Measurements from ENCODE around the gene RMND5A.

DNA sequence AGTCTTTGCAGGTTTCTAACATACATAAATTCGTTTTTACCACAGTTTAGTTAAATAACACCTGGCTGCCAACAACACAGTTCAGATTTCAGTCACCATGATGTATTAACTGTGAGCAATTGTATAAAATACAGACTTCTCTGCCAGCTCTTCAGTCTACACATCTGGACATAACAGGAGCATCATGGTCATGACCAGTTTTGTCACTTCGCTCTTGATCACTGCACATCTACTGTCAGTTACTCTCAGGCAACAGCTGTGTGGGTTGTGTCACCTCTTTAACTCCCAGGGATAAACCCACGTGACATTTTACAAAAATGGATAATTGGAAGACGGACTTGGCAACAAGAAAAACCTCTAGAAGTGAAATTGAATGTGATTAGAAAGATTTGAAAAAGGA is 40.3 kb downstream of the RMND5A start:
- TF ChIP-seq CTCF (IDR thresholded peaks at IDR 0.05 in 8 of 11, conservative IDR thresholded peaks at IDR 0.05 in 3 of 11) (no peak), POLR2A (IDR thresholded peaks at IDR 0.05) (no peak)
